A549 treated with DMSO at 1 μM for 4 hours (cell line): ENCODE results near the gene FCER1G. TPM values are rescaled to one million over a fixed set of nuclear protein-coding genes. Genes with fewer than 3 reads are reported as not detected.

Source experiments
- total RNA-seq: library from RNA; stranded (reverse); fragments of 200-300 nt; extraction: Qiagen RNA extraction; gene quantifications from 5 replicates; pipeline ENCODE4 v1.2.3, GENCODE V29; 2022; ENCODE audit warnings: low read depth

Gene FCER1G
- 0.33 TPM in 1 of 5 replicates, not detected in the others for total RNA-seq

DNA sequence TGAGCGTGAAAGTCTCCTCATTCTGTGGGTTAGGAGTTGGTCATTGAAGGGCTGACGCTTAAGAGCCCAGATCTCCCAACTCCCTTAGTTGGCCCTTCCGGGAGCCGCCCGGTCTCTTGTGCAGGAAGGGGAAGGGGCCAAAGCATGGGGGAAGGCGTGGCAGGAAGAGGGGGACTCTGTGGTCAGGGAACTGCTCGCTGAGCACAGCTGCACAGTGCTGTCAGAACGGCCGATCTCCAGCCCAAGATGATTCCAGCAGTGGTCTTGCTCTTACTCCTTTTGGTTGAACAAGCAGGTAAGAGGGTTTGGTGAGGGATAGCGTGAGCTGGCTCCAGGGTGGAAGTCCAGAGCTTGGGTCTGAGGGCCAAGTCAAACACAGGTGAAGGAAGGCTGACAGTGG is at the start of gene FCER1G:
Gene FCER1G (plus strand): TSS at position 220 of the 400 bp plus-strand sequence. CDS start 27 bp downstream, at position 247.

DNA sequence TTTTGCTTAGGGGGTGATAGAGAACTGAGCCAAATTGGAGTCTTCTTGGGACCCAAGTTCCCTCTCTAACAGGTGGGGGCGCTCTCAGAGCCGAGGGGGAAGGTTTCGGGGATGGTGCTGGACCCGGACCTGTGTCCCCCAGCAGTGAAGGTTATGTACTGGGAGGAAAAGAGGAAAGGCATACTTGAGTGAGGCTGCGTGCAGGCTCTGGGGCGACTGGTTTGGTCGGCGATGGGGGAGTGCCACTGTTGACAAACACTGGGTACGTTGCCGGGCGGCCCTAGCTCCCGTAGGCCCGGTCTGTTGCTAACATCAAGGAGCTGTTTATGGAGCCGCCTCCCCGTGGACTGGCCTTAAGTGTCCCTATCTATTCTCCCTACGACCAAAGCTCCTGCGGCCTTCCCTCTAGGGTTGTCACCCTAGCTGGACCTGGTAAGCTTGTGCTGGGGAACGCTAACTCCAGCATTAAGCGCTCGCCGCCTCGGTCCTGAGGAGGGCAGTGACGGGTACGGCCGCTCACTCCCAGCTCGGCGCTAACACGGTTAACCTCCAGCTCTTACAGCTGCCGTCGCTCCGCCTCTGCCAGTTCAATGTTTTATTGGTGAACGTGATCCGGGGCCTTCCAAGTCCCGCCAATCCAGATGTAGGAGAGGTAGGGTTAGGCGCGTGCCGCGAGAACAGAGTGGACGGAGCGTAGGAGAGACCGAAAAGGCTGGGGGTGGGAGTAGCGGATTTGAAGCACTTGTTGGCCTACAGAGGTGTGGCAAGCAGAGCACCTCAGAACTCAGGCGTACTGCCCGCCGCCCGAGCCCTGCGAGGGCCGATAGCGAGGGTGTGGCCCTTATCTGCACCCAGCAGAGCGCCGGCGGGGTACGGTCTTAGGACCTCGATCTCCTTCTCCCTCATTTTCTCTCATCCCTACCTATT is 49.1 kb upstream of the FCER1G start, which contains the start of gene PPOX:
Gene PPOX (plus strand): TSS at position 685 of the 927 bp plus-strand sequence. CDS start 422 bp downstream, outside the sequence.

GRCh38 chr1:161177112-161177935 is 37.8 kb upstream of the FCER1G start, which contains the start of gene B4GALT3:
Gene B4GALT3 (minus strand): TSS chr1:161177507. CDS start chr1:161176060, 1,447 bp downstream.

GRCh38 chr1:161198897-161199431 is 16.1 kb upstream of the FCER1G start, which contains the start of gene ADAMTS4:
Gene ADAMTS4 (minus strand): TSS chr1:161199054. CDS start chr1:161198627, 427 bp downstream.

DNA sequence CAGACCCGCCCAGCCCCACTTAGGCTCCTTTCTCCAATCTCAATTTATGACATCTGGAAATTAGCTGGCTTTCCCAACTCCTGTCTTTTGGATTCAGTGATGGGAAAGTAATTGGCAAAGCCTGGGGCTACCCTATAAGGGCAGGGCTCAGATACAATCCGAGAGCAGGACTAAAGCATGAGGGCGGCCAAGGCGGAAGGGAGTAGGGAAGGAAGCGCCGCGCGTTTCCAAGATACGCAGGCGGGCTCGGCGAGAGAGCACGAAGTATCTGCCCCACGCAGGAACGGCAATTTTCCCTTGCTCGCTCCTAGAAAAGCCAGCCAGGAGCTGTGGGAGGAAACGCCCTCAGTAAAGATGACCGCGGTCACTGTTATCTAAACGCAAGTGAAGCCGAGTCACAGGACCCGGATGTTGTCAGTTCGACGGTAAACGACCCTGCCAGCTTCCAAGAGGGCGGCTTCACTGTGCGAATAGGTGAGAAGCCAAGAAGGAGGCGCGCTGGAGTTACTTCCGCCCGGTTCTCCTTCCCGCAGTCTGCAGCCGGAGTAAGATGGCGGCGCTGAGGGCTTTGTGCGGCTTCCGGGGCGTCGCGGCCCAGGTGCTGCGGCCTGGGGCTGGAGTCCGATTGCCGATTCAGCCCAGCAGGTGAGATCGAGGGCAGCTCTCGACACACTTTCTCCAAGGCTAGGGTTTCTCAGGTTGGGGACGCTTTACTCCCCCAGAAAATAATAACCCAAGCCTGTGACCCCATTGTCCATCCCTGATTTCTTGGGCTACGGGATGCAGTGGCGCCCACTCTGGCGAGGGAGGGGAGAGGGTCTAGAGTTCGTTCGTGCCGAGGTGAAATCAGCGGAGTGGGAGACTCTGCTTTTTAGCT is 13.0 kb upstream of the FCER1G start, which contains the start of gene NDUFS2:
Gene NDUFS2 (plus strand): TSS at position 532 of the 877 bp plus-strand sequence. CDS start 19 bp downstream, at position 551.

GRCh38 chr1:161225534-161226319 is 10.6 kb downstream of the FCER1G start, which contains the start of gene TOMM40L:
Gene TOMM40L (plus strand): TSS chr1:161226060. CDS start chr1:161226490, 430 bp downstream.

DNA sequence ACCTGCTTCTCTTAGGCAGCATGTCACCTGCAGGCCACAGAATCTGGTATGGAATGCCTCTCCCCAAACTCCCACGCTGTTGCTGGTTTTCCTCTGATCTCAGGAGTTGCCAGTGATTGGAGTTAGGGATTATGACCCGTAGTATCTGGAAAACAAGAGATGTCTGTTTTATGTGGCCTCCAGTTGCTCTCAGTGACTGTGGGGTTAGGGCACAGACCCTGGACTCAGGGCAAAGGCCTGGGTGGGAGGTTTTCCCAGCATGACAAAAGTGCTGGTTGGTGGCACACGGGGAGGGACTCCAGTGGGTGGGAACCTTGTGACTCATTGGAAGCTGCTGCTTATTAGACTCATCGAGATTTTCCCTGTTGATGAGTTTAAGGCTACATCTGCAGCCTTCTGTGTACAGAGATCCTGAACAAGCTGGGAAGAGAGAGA is 23.0 kb downstream of the FCER1G start, which contains the start of gene NR1I3:
Gene NR1I3 (minus strand): TSS at position 165 of the 435 bp plus-strand sequence. CDS start 1,638 bp downstream, outside the sequence.

GRCh38 chr1:161258439-161259344 is 43.6 kb downstream of the FCER1G start, which contains the start of gene PCP4L1:
Gene PCP4L1 (plus strand): TSS chr1:161258745. CDS start chr1:161258975, 230 bp downstream.

Other genes starting within 250 kb of the FCER1G start
- 45.4 to 56.7 TPM (median 50.6 TPM) in 5 replicates for gene F11R, start 194.1 kb upstream of the FCER1G start, total RNA-seq
- 0.21 to 0.46 TPM (median 0.24 TPM) in 3 of 5 replicates, not detected in the others for gene TSTD1, start 176.3 kb upstream of the FCER1G start, total RNA-seq
- gene USF1, start 169.3 kb upstream of the FCER1G start, total RNA-seq: 48.5 to 57.3 TPM (median 53.1 TPM) in 5 replicates
- 0.06 to 0.13 TPM (median 0.10 TPM) in 5 replicates for gene ARHGAP30, start 145.4 kb upstream of the FCER1G start, total RNA-seq
- gene NECTIN4, start 125.7 kb upstream of the FCER1G start, total RNA-seq: 1.3 to 1.9 TPM (median 1.7 TPM) in 5 replicates
- 1.6 to 1.7 TPM (median 1.7 TPM) in 5 replicates for gene KLHDC9, start 116.9 kb upstream of the FCER1G start, total RNA-seq
- gene PFDN2, start 97.3 kb upstream of the FCER1G start, total RNA-seq: 113 to 124 TPM (median 120 TPM) in 5 replicates
- gene NIT1, start 97.2 kb upstream of the FCER1G start, total RNA-seq: 26.6 to 33.0 TPM (median 31.3 TPM) in 5 replicates
- 25.0 to 32.8 TPM (median 29.9 TPM) in 5 replicates for gene DEDD, start 82.6 kb upstream of the FCER1G start, total RNA-seq
- 87.3 to 130 TPM (median 91.1 TPM) in 5 replicates for gene UFC1, start 61.3 kb upstream of the FCER1G start, total RNA-seq
- gene USP21, start 55.8 kb upstream of the FCER1G start, total RNA-seq: 15.4 to 27.5 TPM (median 23.2 TPM) in 5 replicates
- gene PPOX, start 48.9 kb upstream of the FCER1G start, total RNA-seq: 11.6 to 17.2 TPM (median 15.2 TPM) in 5 replicates
- 26.9 to 33.2 TPM (median 29.5 TPM) in 5 replicates for gene B4GALT3, start 37.8 kb upstream of the FCER1G start, total RNA-seq
- not detected in 5 replicates for gene ADAMTS4, start 16.2 kb upstream of the FCER1G start, total RNA-seq
- 76.9 to 109 TPM (median 79.7 TPM) in 5 replicates for gene NDUFS2, start 12.9 kb upstream of the FCER1G start, total RNA-seq
- not detected in 5 replicates for gene APOA2, start 8.3 kb downstream of the FCER1G start, total RNA-seq
- 10.1 to 11.5 TPM (median 11.0 TPM) in 5 replicates for gene TOMM40L, start 10.8 kb downstream of the FCER1G start, total RNA-seq
- gene NR1I3, start 22.9 kb downstream of the FCER1G start, total RNA-seq: 0.21 TPM in 1 of 5 replicates, not detected in the others
- gene PCP4L1, start 43.5 kb downstream of the FCER1G start, total RNA-seq: 0.06 to 0.10 TPM (median 0.08 TPM) in 3 of 5 replicates, not detected in the others
- 0.20 to 0.36 TPM (median 0.26 TPM) in 4 of 5 replicates, not detected in the other for gene MPZ, start 94.7 kb downstream of the FCER1G start, total RNA-seq
- 238 to 268 TPM (median 252 TPM) in 5 replicates for gene SDHC, start 99.1 kb downstream of the FCER1G start, total RNA-seq
- gene CFAP126, start 152.6 kb downstream of the FCER1G start, total RNA-seq: 0.17 TPM in 1 of 5 replicates, not detected in the others